Adrenal gland (tissue), 12 donors: Measurements from ENCODE around the gene ZMYND15. TPM values are rescaled to one million over a fixed set of nuclear protein-coding genes. Genes with fewer than 3 reads are reported as not detected.

ENCODE experiments used
- DNase-seq, 7 donors: peaks; one replicate each; pipeline ENCODE4 v3.0.0-alpha.2; 2019 to 2020
- H3K27ac ChIP-seq, 5 donors: fragments of 200-600 bp; sonication (generic) in 4 of 5; 1 replicate in 3 of 5; 2 replicates in 2 of 5; pipeline versions ENCODE4 v1.5.1 to v1.8.0; 2016 to 2020; ENCODE audit warnings: mild to moderate bottlenecking in 1 of 5
- H3K27me3 ChIP-seq: fragments of 200-600 bp; 2 replicates; pipeline ENCODE4 v1.8.0; 2021
- H3K36me3 ChIP-seq, 2 donors: fragments of 200-600 bp; replicated peaks in 1 of 2; 1 replicate in 1 of 2; 2 replicates in 1 of 2; pipeline versions ENCODE4 v1.5.1 to v1.8.0; 2018 to 2022
- H3K4me1 ChIP-seq, 2 donors: fragments of 200-600 bp; replicated peaks in 1 of 2; 1 replicate in 1 of 2; 2 replicates in 1 of 2; pipeline versions ENCODE4 v1.5.1 to v1.8.0; 2018 to 2021
- H3K4me3 ChIP-seq, 4 donors: fragments of 200-600 bp; sonication (generic) in 3 of 4; one replicate each; pipeline ENCODE4 v1.5.1; 2016 to 2018
- H3K9me3 ChIP-seq, 3 donors: fragments of 200-600 bp; sonication (generic) in 1 of 3; replicated peaks in 1 of 3; 1 replicate in 2 of 3; 2 replicates in 1 of 3; pipeline versions ENCODE4 v1.5.1 to v1.8.0; 2016 to 2021
- POLR2A ChIP-seq, 2 donors: fragments of 450-650 bp; IDR thresholded peaks; one replicate each; pipeline ENCODE4 v1.6.1; 2017; ENCODE audit warnings: antibody characterized with exemption in 2 of 2, mild to moderate bottlenecking in 2 of 2, moderate library complexity in 1 of 2
- WGBS, 4 donors: extraction: QIAGEN DNeasy Blood & Tissue Kit in 2 of 4; methylation state at CpG; one replicate each; pipeline versions ENCODE4 v1.1.5 to v1.1.7; 2013 to 2017; 5-methylcytosine and 5-hydroxymethylcytosine counted together
- intact Hi-C, 2 donors: fragments of 100-400 bp; cut with DNase I; formaldehyde crosslinking; loops; one replicate each; pipeline versions ENCODE4 v1.14.1 to v1.15.0; 2022 to 2023
- polyA plus RNA-seq, 3 donors: library from polyadenylated mRNA; stranded (reverse); fragments of 200-250 nt in 2 of 3; fragments of 350-450 nt in 1 of 3; fragmentation: Illumina TruSeq in 1 of 3; extraction: RNeasy Lipid Tissue Mini Kit (QIAGEN cat#74804) in 1 of 3; gene quantifications; one replicate each; pipeline ENCODE4 v1.2.3, GENCODE V29; 2013 to 2014
- total RNA-seq, 9 donors: library from RNA; depleted of rRNA in 4 of 9; stranded (reverse); fragments of >200 nt in 4 of 9; fragments of 120-200 nt in 1 of 9; fragmentation: NEBNext Ultra II Directional in 1 of 9; extraction: Animal tissue kit (Norgen Biotek cat#: 25700) in 1 of 9; gene quantifications; one replicate each; pipeline versions ENCODE4 v1.1.0 to v1.2.4, GENCODE V29; 2013 to 2023
- TF ChIP-seq, protein P1 (sequence below), 6 experiments: fragments of 450-650 bp in 4 of 6; fragments of 200-600 bp in 2 of 6; sonication (generic) in 1 of 6; IDR thresholded peaks; 1 replicate in 5 of 6; 2 replicates in 1 of 6; pipeline versions ENCODE4 v1.5.1 to v1.8.0; 2016 to 2021; ENCODE audit warnings: antibody characterized with exemption in 6 of 6, mild to moderate bottlenecking in 2 of 6, moderate library complexity in 1 of 6
- donor health status: healthy with polysubstance abuse.
- donor health status: Bipolar disorder and iron deficiency.
- donor health status: DM: yes; HTN: yes; CAD: no.
- donor health status: DM: no; HTN: no; CAD: no.
- donor health status: DM: no; HTN: no; CAD: no.
- donor health status: DM: yes; HTN: yes; CAD: no.

The ZMYND15 gene
- total and polyA plus RNA-seq, 12 donors = 0.18 to 8.4 (median 1.7) TPM

GRCh38 chr17:4742133-4742532 lies 2.5 kb downstream of the ZMYND15 start:
- WGBS, 4 donors = 69 to 86% (median 77%) methylated on average over 8 to 9 of the region's 9 CpGs
- Histone ChIP-seq H3K27ac (no peak overlapping the region), H3K27me3 (peaks cover 6% of the 10 kb centered on the region), H3K4me3 (no peak overlapping the region), H3K4me1 (peaks cover 6 to 13% of the 10 kb centered on the region in 2 donors), H3K36me3 (no peaks in the 10 kb centered on the region), H3K9me3 (no peaks in the 10 kb centered on the region)
- no peak for TF ChIP-seq POLR2A (IDR thresholded peaks at IDR 0.05)
- TF ChIP-seq, protein P1, sequence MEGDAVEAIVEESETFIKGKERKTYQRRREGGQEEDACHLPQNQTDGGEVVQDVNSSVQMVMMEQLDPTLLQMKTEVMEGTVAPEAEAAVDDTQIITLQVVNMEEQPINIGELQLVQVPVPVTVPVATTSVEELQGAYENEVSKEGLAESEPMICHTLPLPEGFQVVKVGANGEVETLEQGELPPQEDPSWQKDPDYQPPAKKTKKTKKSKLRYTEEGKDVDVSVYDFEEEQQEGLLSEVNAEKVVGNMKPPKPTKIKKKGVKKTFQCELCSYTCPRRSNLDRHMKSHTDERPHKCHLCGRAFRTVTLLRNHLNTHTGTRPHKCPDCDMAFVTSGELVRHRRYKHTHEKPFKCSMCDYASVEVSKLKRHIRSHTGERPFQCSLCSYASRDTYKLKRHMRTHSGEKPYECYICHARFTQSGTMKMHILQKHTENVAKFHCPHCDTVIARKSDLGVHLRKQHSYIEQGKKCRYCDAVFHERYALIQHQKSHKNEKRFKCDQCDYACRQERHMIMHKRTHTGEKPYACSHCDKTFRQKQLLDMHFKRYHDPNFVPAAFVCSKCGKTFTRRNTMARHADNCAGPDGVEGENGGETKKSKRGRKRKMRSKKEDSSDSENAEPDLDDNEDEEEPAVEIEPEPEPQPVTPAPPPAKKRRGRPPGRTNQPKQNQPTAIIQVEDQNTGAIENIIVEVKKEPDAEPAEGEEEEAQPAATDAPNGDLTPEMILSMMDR (IDR thresholded peaks at IDR 0.05) = no peak
- DNase-seq = no peak
- intact Hi-C loops = no loop called here

DNA sequence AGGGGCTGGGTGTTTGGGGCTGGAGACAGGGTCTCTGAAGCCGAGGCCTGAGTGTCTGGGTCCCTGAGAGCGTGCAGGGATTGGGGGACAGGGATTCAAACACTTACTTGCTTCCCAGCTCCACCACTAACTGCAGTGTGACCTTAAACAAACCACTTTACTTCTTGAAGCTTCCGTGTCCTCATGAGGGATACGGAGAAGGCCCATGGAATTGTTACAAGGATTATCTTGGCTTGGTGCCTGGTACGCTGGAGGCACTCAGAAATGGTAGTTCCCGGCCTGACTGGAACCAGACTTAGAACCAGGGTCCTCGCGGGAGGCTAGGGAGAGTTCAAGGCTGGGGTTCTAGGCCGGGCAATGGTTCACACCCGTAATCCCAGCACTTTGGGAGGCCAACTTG lies 3.0 kb downstream of the ZMYND15 start:
- intact Hi-C loops = no loop called here
- H3K4me1 ChIP-seq = peaks cover 6 to 13% of the 10 kb centered on the region in 2 donors
- H3K27me3 ChIP-seq = peaks cover 6% of the 10 kb centered on the region
- H3K4me3 ChIP-seq = no peak overlapping the region
- TF ChIP-seq, protein P1 (IDR thresholded peaks at IDR 0.05) = no peak
- TF ChIP-seq POLR2A (IDR thresholded peaks at IDR 0.05) = no peak
- H3K27ac ChIP-seq = no peak overlapping the region
- WGBS, 4 donors = 76 to 84% (median 80%) methylated on average over 10 of the region's 10 CpGs
- H3K9me3 ChIP-seq = no peaks in the 10 kb centered on the region
- H3K36me3 ChIP-seq = no peaks in the 10 kb centered on the region
- no peak for DNase-seq

- intact Hi-C loops = no loop called here
- DNase-seq = no peak
- H3K27ac ChIP-seq = no peak overlapping the region
- no peaks in the 10 kb centered on the region for H3K9me3 ChIP-seq
- H3K4me1 ChIP-seq = peaks cover 6 to 9% of the 10 kb centered on the region in 2 donors
- WGBS, 4 donors = 88 to 96% (median 93%) methylated on average over 8 of the region's 8 CpGs
- TF ChIP-seq, protein P1 (IDR thresholded peaks at IDR 0.05) = no peak
- no peak for TF ChIP-seq POLR2A (IDR thresholded peaks at IDR 0.05)
- no peaks in the 10 kb centered on the region for H3K36me3 ChIP-seq
- no peak overlapping the region for H3K4me3 ChIP-seq
- H3K27me3 ChIP-seq = peaks cover 6% of the 10 kb centered on the region
Observed at GRCh38 chr17:4743216-4743615, 3.6 kb downstream of the ZMYND15 start.

DNA sequence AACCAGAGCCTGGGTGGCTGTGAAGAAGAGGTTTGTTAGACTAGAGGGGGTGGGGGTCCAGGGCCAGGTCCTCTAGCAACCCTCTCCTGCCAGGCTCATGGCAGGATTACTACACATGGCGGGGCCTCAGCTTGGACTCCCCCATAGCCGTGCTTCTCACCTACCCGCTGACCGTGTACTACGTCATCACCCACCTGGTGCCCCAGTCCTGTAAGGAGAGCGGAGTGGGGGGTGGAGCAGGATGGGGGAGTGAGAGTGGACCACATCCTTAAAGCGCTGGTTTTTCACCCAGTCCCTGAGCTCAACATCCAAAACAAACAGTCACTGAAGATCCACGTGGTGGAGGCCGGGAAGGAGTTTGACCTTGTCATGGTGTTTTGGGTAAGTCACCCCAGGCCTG lies 4.3 kb downstream of the ZMYND15 start:
- intact Hi-C loops = no loop called here
- H3K27me3 ChIP-seq = peaks cover 6% of the 10 kb centered on the region
- TF ChIP-seq, protein P1 (IDR thresholded peaks at IDR 0.05) = no peak
- TF ChIP-seq POLR2A (IDR thresholded peaks at IDR 0.05) = no peak
- DNase-seq = no peak
- H3K9me3 ChIP-seq = no peaks in the 10 kb centered on the region
- H3K36me3 ChIP-seq = no peaks in the 10 kb centered on the region
- WGBS, 4 donors = 81 to 91% (median 84%) methylated on average over 8 to 9 of the region's 9 CpGs
- H3K27ac ChIP-seq = no peak overlapping the region
- peaks cover 3% of the 10 kb centered on the region in 2 donors for H3K4me1 ChIP-seq
- H3K4me3 ChIP-seq = no peak overlapping the region
